GM23248 (cell line): ENCODE measurements around the gene GRAP2. TPM values are rescaled to one million over a fixed set of nuclear protein-coding genes. Genes with fewer than 3 reads are reported as not detected.

Experiments used
- DNase-seq: peaks from one replicate; pipeline ENCODE4 v3.0.0-alpha.2; 2015
- H2AFZ ChIP-seq: fragments of 200-600 bp; sonication (generic); 2 replicates; pipeline ENCODE4 v1.6.1; 2016; ENCODE audit warnings: antibody characterized with exemption
- H3F3A ChIP-seq: fragments of 200-600 bp; sonication (generic); 2 replicates; pipeline ENCODE4 v1.6.1; 2016; ENCODE audit warnings: mild to moderate bottlenecking, antibody characterized with exemption, mixed run types; ENCODE audit not compliant: insufficient read depth
- H3K27ac ChIP-seq: fragments of 200-600 bp; sonication (generic); 2 replicates; pipeline ENCODE4 v1.5.1; 2016; ENCODE audit warnings: mild to moderate bottlenecking
- H3K27me3 ChIP-seq: fragments of 200-600 bp; sonication (generic); replicated peaks from 2 replicates; pipeline ENCODE4 v1.6.1; 2016; ENCODE audit warnings: mild to moderate bottlenecking; ENCODE audit not compliant: insufficient read depth
- H3K36me3 ChIP-seq: fragments of 200-600 bp; sonication (generic); 2 replicates; pipeline ENCODE4 v1.6.1; 2016; ENCODE audit warnings: low read depth, mild to moderate bottlenecking
- H3K4me1 ChIP-seq: fragments of 200-600 bp; sonication (generic); 2 replicates; pipeline ENCODE4 v1.6.1; 2016; ENCODE audit warnings: mild to moderate bottlenecking; ENCODE audit not compliant: insufficient read depth
- H3K4me2 ChIP-seq: fragments of 200-600 bp; sonication (generic); one replicate; pipeline ENCODE4 v1.6.1; 2016; ENCODE audit warnings: mild to moderate bottlenecking; ENCODE audit not compliant: unreplicated experiment
- H3K4me3 ChIP-seq: fragments of 200-600 bp; sonication (generic); 2 replicates; pipeline ENCODE4 v1.5.1; 2016; ENCODE audit warnings: mild to moderate bottlenecking
- H3K79me2 ChIP-seq: fragments of 200-600 bp; sonication (generic); 2 replicates; pipeline ENCODE4 v1.6.1; 2016; ENCODE audit warnings: mild to moderate bottlenecking; ENCODE audit not compliant: insufficient read depth
- H3K9ac ChIP-seq: fragments of 200-600 bp; sonication (generic); 2 replicates; pipeline ENCODE4 v1.6.1; 2016; ENCODE audit warnings: mild to moderate bottlenecking
- H3K9me2 ChIP-seq: fragments of 200-600 bp; sonication (generic); 2 replicates; pipeline ENCODE4 v1.6.1; 2016; ENCODE audit warnings: mixed run types, mild to moderate bottlenecking, moderate library complexity; ENCODE audit not compliant: insufficient read depth
- H3K9me3 ChIP-seq: fragments of 200-600 bp; sonication (generic); one replicate; pipeline ENCODE4 v1.6.1; 2017; ENCODE audit warnings: low read depth
- H4K20me1 ChIP-seq: fragments of 200-600 bp; sonication (generic); 2 replicates; pipeline ENCODE4 v1.6.0; 2016; ENCODE audit not compliant: insufficient read depth
- EZH2 ChIP-seq: fragments of 200-600 bp; sonication (generic); IDR thresholded peaks from 2 replicates; pipeline ENCODE4 v1.6.1; 2018; ENCODE audit warnings: antibody characterized with exemption, mild to moderate bottlenecking; ENCODE audit not compliant: insufficient read depth, poor library complexity, severe bottlenecking
- EZH2phosphoT487 ChIP-seq: fragments of 200-600 bp; sonication (generic); IDR thresholded peaks from 2 replicates; pipeline ENCODE4 v1.6.1; 2018; ENCODE audit warnings: antibody characterized with exemption, moderate library complexity, mild to moderate bottlenecking, low read depth; ENCODE audit not compliant: insufficient read depth
- WGBS, 2 experiments: methylation state at CpG; one replicate each; pipeline ENCODE4 v1.1.6; 2015 to 2017; ENCODE audit warnings: low lambda C conversion rate in 2 of 2, low coverage in 1 of 2; ENCODE audit errors: missing lambda C conversion rate in 2 of 2; 5-methylcytosine and 5-hydroxymethylcytosine counted together
- in situ Hi-C: fragments of 300-500 bp; cut with MboI; formaldehyde crosslinking; loops from 2 replicates; pipeline ENCODE4 v1.15.0; 2020
- polyA plus RNA-seq: library from polyadenylated mRNA; unstranded; fragments of >200 nt; fragmentation: Nextera tagmentation; extraction: Ambion mirVana; gene quantifications from 2 replicates; pipeline ENCODE4 v1.2.1, GENCODE V29; 2016
- total RNA-seq: library from RNA; depleted of rRNA; stranded (reverse); fragments of >200 nt; shearing (Covaris generic); gene quantifications from 2 replicates; pipeline ENCODE4 v1.2.3, GENCODE V29; 2014

The GRAP2 gene
- total and polyA plus RNA-seq, 2 experiments from 2014 or later: not detected

DNA sequence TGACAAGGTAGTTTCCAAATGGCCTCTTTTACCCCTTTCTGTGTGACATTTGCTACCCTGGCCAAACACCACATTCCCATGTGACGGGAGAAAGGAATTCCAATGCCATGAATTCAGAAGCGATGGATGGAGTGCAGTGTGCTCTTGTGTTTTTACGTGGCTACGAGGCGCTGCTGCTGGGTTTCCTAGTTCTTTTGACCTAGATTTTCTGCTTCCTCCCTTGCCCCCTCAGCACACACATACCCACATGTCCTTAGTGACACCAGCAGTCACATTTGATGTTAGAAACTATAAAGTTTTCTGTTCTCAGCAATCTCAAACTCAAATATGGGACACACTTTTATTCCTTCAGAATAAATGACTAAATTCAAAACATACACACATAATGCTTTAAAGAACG, 51.5 kb downstream of the GRAP2 start:
- Histone ChIP-seq H4K20me1 (no peaks in the 10 kb centered on the region), H3K79me2 (no peaks in the 10 kb centered on the region), H3K4me1 (no peaks in the 10 kb centered on the region), H3K9me3 (no peaks in the 10 kb centered on the region), H2AFZ (no peak overlapping the region), H3K4me2 (no peak overlapping the region), H3K9me2 (no peaks in the 10 kb centered on the region), H3K9ac (no peak overlapping the region), H3F3A (no peaks in the 10 kb centered on the region), H3K27me3 (peaks cover 24% of the 10 kb centered on the region; the same call in 1 of the 2 replicates), H3K4me3 (no peak overlapping the region), H3K36me3 (no peaks in the 10 kb centered on the region), H3K27ac (no peak overlapping the region)
- in situ Hi-C loops: no loop called here
- no peak for DNase-seq
- TF ChIP-seq EZH2phosphoT487 (no peak), EZH2 (no peak)
- WGBS, 2 experiments: 79 to 83% methylated on average over 6 of the region's 6 CpGs

DNA sequence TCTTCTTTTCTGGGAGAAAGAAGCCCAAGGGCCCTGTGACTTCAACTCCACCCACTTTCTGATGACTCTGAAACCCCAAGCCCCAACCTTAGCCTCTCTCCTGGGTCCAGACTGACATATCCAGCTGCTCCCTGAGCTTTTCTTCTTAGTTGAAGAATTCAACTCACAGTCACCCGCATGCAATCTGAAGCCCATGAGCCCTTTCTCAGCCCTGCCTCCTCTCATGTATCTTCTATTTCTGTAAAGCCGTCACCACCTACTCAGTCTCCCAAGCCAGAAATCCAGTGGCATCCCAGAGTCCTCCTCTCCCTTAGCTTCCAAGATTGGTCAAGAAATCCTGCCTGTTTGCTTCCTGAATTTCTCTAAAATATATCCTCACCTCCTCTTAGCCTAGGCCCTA, 52.2 kb downstream of the GRAP2 start:
- Histone ChIP-seq H3K4me2 (no peak overlapping the region), H3K4me1 (no peaks in the 10 kb centered on the region), H2AFZ (no peak overlapping the region), H3K4me3 (no peak overlapping the region), H3K79me2 (no peaks in the 10 kb centered on the region), H3K27ac (no peak overlapping the region), H3K27me3 (peaks cover 24% of the 10 kb centered on the region; the same call in 1 of the 2 replicates), H3K36me3 (no peaks in the 10 kb centered on the region), H3K9me3 (no peaks in the 10 kb centered on the region), H3K9ac (no peak overlapping the region), H3K9me2 (no peaks in the 10 kb centered on the region), H4K20me1 (no peaks in the 10 kb centered on the region), H3F3A (no peaks in the 10 kb centered on the region)
- no peak for DNase-seq
- 69 to 72% methylated on average over 2 of the region's 2 CpGs for WGBS, 2 experiments
- in situ Hi-C loops: no loop called here
- TF ChIP-seq EZH2: no peak

DNA sequence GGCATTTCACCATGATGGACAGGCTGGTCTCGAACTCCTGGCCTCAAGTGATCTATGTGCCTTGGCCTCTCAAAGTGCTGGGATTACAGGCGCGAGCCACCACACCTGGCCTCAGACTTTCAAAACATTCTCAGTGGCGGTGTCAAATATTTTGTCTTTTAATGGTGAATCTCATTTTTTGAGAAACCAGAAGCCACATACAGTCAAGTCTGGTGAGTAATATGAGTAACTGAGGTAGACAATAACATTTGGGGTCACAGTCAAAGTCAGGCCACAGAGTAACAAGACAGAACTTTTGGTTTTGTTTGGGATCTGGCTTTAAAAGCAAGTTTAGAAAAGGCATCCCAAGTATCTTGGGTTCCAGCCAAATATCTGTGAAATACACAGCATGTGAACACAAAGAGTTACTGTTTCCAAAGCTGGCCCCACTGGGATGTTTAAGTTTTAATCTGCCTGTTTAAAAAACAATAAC, 53.7 kb downstream of the GRAP2 start:
- DNase-seq: peak; percentile 60
- Histone ChIP-seq H3K36me3 (no peaks in the 10 kb centered on the region), H3K27ac (no peak overlapping the region), H2AFZ (no peak overlapping the region), H3F3A (0 out of 2 replicates have a peak, but pooled peaks cover 5% of the 10 kb centered on the region), H3K4me3 (no peak overlapping the region), H3K4me2 (no peak overlapping the region), H3K9me2 (no peaks in the 10 kb centered on the region), H4K20me1 (no peaks in the 10 kb centered on the region), H3K4me1 (no peaks in the 10 kb centered on the region), H3K9me3 (no peaks in the 10 kb centered on the region), H3K79me2 (no peaks in the 10 kb centered on the region), H3K27me3 (0 out of 2 replicates have a peak, but pooled peaks cover 9% of the 10 kb centered on the region), H3K9ac (no peak overlapping the region)
- TF ChIP-seq EZH2phosphoT487 (no peak), EZH2 (no peak)
- in situ Hi-C loops: no loop called here
- 90 to 96% methylated on average over 4 of the region's 4 CpGs for WGBS, 2 experiments

DNA sequence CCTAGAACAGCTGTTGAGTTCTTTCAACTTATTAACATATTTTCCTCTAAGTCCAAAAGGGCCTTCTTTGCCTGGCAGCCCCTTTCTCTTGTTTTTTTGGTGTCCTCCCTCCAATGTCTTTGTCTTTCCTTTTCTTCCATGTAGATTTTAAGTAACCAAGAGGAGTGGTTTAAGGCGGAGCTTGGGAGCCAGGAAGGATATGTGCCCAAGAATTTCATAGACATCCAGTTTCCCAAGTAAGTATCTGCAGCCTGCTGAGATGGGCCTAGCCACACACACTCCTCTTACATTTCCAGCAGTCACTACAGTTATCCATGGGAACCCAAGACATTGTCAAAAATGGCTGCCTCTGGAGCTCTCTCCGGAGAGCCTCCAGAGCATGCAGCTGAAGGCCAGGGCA, 54.8 kb downstream of the GRAP2 start:
- no peaks in the 10 kb centered on the region for H3K79me2 ChIP-seq
- in situ Hi-C loops: no loop called here
- 87 to 97% methylated on average over 2 of the region's 2 CpGs for WGBS, 2 experiments
- H3K9me3 ChIP-seq: no peaks in the 10 kb centered on the region
- peaks cover 15% of the 10 kb centered on the region for H3F3A ChIP-seq
- no peak overlapping the region for H2AFZ ChIP-seq
- H3K4me3 ChIP-seq: no peak overlapping the region
- H3K27me3 ChIP-seq: 0 out of 2 replicates have a peak, but pooled peaks cover 8% of the 10 kb centered on the region
- DNase-seq: no peak
- no peaks in the 10 kb centered on the region for H3K36me3 ChIP-seq
- H3K9me2 ChIP-seq: no peaks in the 10 kb centered on the region
- no peak for TF ChIP-seq EZH2phosphoT487
- no peak for TF ChIP-seq EZH2
- peaks cover 6% of the 10 kb centered on the region for H3K4me1 ChIP-seq
- no peaks in the 10 kb centered on the region for H4K20me1 ChIP-seq
- H3K27ac ChIP-seq: no peak overlapping the region
- H3K4me2 ChIP-seq: no peak overlapping the region
- no peak overlapping the region for H3K9ac ChIP-seq
